ENCODE data around the gene CCDC68. TPM values are rescaled to one million over a fixed set of nuclear protein-coding genes. Genes with fewer than 3 reads are reported as not detected.

Gene CCDC68
- total RNA-seq, 4 donors from 2014 or later = 3.9 to 19.7 (median 5.8) TPM

DNA sequence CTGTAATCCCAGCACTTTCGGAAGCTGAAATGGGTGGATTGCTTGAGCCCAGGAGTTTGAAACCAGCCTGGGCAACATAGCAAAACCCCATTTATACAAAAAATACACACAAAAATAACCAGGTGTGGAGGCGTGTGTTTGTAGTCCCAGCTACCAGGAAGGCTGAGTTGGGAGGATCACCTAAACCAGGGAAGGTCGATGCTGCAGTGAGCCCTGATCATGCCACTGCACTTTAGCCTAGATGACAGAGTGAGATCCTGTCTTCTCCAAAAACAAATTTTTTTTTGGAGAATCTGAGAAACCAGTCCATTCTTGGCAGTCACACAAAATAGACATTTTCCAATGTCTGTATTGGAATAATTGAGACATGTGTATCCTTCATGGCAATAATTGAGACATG is 84.2 kb downstream of the CCDC68 start:
- no peaks in the 10 kb centered on the region for H3K36me3 ChIP-seq
- TF ChIP-seq POLR2A (IDR thresholded peaks at IDR 0.05) (no peak), EP300 (IDR thresholded peaks at IDR 0.05) (no peak)
- TF ChIP-seq, protein P1, sequence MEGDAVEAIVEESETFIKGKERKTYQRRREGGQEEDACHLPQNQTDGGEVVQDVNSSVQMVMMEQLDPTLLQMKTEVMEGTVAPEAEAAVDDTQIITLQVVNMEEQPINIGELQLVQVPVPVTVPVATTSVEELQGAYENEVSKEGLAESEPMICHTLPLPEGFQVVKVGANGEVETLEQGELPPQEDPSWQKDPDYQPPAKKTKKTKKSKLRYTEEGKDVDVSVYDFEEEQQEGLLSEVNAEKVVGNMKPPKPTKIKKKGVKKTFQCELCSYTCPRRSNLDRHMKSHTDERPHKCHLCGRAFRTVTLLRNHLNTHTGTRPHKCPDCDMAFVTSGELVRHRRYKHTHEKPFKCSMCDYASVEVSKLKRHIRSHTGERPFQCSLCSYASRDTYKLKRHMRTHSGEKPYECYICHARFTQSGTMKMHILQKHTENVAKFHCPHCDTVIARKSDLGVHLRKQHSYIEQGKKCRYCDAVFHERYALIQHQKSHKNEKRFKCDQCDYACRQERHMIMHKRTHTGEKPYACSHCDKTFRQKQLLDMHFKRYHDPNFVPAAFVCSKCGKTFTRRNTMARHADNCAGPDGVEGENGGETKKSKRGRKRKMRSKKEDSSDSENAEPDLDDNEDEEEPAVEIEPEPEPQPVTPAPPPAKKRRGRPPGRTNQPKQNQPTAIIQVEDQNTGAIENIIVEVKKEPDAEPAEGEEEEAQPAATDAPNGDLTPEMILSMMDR (IDR thresholded peaks at IDR 0.05) = no peak
- no peaks in the 10 kb centered on the region for H3K9me3 ChIP-seq
- DNase-seq (ENCODE audit: low spot score in 2 of 2) = no peak
- WGBS, 2 donors = 70 to 84% methylated on average over 3 of the region's 3 CpGs
- no peaks in the 10 kb centered on the region for H3K27me3 ChIP-seq
- no peaks in the 10 kb centered on the region for H3K4me1 ChIP-seq
- no peak overlapping the region for H3K27ac ChIP-seq
- no peak overlapping the region for H3K4me3 ChIP-seq

DNA sequence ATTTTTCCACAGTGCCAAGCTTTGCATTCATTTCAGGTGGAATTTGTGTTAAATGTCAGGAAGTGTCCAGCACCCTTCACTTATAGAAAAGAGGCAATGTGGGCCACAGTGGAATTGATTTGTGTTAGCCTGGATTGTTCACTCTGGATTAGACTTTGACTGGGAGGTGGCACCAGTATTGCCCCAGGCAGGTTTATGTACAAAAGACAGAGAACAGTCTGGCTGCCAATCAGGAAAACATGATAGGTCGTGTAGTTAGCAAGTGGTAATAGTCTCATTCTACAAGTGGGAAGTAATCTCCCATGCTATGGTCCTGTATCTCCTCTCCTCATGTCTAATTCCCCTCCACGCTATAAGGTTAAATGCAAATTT is 85.4 kb downstream of the CCDC68 start:
- WGBS, 2 donors = 62 to 64% methylated on average over 2 of the region's 2 CpGs
- DNase-seq (ENCODE audit: low spot score in 2 of 2) = no peak
- H3K4me3 ChIP-seq = no peak overlapping the region
- no peaks in the 10 kb centered on the region for H3K36me3 ChIP-seq
- H3K4me1 ChIP-seq = no peaks in the 10 kb centered on the region
- no peaks in the 10 kb centered on the region for H3K9me3 ChIP-seq
- H3K27ac ChIP-seq = no peak overlapping the region
- no peaks in the 10 kb centered on the region for H3K27me3 ChIP-seq
- TF ChIP-seq POLR2A (IDR thresholded peaks at IDR 0.05) (no peak), EP300 (IDR thresholded peaks at IDR 0.05) (no peak)
- TF ChIP-seq, protein P1 (IDR thresholded peaks at IDR 0.05) = no peak

DNA sequence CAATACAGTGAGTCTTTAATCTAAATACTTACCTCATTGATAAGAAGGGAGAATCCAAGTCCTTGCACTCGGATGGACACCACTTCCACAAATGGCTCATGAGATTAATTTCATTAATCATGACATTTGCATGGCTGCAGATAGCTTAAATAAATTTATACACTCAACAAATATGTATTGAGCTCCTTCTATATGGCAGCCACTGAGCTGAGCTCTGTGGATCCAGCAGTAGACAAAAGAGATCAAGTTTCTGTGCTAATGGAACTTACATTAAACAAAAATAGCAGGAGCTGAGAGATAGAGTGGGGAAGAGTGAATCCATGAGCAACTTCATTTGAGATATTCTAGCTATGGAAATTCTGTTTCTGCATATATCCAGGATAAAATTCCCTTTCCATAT is 86.6 kb downstream of the CCDC68 start:
- DNase-seq (ENCODE audit: low spot score in 2 of 2) = no peak
- no peaks in the 10 kb centered on the region for H3K36me3 ChIP-seq
- H3K4me3 ChIP-seq = no peak overlapping the region
- TF ChIP-seq, protein P1 (IDR thresholded peaks at IDR 0.05) = no peak
- TF ChIP-seq POLR2A (IDR thresholded peaks at IDR 0.05) = no peak
- TF ChIP-seq EP300 (IDR thresholded peaks at IDR 0.05) = no peak
- H3K27ac ChIP-seq = no peak overlapping the region
- H3K4me1 ChIP-seq = no peaks in the 10 kb centered on the region
- H3K9me3 ChIP-seq = no peaks in the 10 kb centered on the region
- 71 to 92% methylated on average over 1 of the region's 1 CpG for WGBS, 2 donors
- H3K27me3 ChIP-seq = no peaks in the 10 kb centered on the region

DNA sequence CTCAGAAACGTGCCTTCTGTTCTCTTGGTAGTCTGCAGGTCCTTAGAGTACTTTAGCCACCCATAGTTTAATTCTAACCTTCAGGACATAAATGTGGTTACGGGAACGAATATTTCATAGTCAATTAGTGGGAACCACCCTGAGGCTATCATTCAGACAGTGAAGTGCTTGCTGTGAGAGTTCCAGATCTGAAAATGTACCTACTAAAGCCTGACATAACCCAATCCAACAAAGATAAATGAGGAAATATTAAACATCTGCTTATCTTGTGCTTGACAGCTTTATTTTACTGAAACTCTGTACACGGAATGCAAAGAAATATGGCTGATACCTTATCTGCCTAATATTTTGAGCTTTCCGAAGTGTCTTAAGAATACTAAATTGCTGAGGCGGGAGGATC is 88.0 kb downstream of the CCDC68 start:
- no peak overlapping the region for H3K27ac ChIP-seq

DNA sequence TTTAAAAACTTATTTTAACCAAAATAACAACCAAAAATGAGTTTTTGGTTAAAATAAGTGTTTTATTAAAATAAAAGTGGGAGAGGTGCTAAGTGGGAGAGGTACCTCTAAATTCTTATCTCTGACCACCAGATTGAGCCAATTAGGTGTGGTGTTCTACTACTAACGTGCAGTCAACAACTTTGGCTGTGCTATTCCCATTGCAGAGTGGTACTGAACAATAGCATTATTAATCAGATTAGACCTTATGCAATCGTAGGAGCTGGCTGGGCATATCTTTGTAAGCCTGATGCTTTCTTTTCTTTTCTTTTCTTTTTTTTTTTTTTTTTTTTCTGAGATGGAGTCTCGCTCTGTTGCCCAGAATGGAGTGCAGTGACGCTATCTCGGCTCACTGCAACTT is 92.1 kb downstream of the CCDC68 start:
- H3K4me1 ChIP-seq = no peaks in the 10 kb centered on the region
- no peaks in the 10 kb centered on the region for H3K27me3 ChIP-seq
- WGBS, 2 donors = 82 to 85% methylated on average over 5 of the region's 5 CpGs
- H3K4me3 ChIP-seq = no peak overlapping the region
- no peak for TF ChIP-seq POLR2A (IDR thresholded peaks at IDR 0.05)
- TF ChIP-seq EP300 (IDR thresholded peaks at IDR 0.05) = no peak
- TF ChIP-seq, protein P1 (IDR thresholded peaks at IDR 0.05) = no peak
- H3K27ac ChIP-seq = no peak overlapping the region
- no peak for DNase-seq (ENCODE audit: low spot score in 2 of 2)
- no peaks in the 10 kb centered on the region for H3K9me3 ChIP-seq
- no peaks in the 10 kb centered on the region for H3K36me3 ChIP-seq

More for the DNA sequence above, 88.0 kb downstream of the CCDC68 start:
- Histone ChIP-seq H3K9me3 (no peaks in the 10 kb centered on the region), H3K36me3 (no peaks in the 10 kb centered on the region), H3K4me1 (no peaks in the 10 kb centered on the region), H3K4me3 (no peak overlapping the region), H3K27me3 (no peaks in the 10 kb centered on the region)
- TF ChIP-seq POLR2A (IDR thresholded peaks at IDR 0.05) = no peak
- no peak for TF ChIP-seq EP300 (IDR thresholded peaks at IDR 0.05)
- TF ChIP-seq, protein P1 (IDR thresholded peaks at IDR 0.05) = no peak
- no peak for DNase-seq (ENCODE audit: low spot score in 2 of 2)
- WGBS, 2 donors = 70 to 79% methylated on average over 6 of the region's 6 CpGs
